ENCODE measurements around the gene ADORA2A. TPM values are rescaled to one million over a fixed set of nuclear protein-coding genes. Genes with fewer than 3 reads are reported as not detected.
"Not testable (repeated sequence)": the region's sequence is repeated elsewhere in the genome, so short reads cannot be mapped to it uniquely, and the experiment has no call there.

Gene ADORA2A
- total RNA-seq, 1 experiment from 2014 or later = 1.2 TPM

- in situ Hi-C loops (cut with HindIII; ENCODE audit: low pct_unique_long_range_greater_than_20kb, low sequenced_read_pairs) = no loop called here
- no peak for DNase-seq (ENCODE audit: low read depth, low spot score)
These were observed 59.1 kb downstream of the ADORA2A start for GRCh38 chr22:24486501-24486921.

- in situ Hi-C loops (cut with HindIII; ENCODE audit: low pct_unique_long_range_greater_than_20kb, low sequenced_read_pairs) = no loop called here
- no peak for DNase-seq (ENCODE audit: low read depth, low spot score)
These were observed 61.6 kb downstream of the ADORA2A start for GRCh38 chr22:24489011-24489410.

GRCh38 chr22:24489434-24489833 lies 62.0 kb downstream of the ADORA2A start:
- in situ Hi-C loops (cut with HindIII; ENCODE audit: low pct_unique_long_range_greater_than_20kb, low sequenced_read_pairs); DNase-seq (ENCODE audit: low read depth, low spot score): not testable (repeated sequence)

Other genes with a start within 250 kb of the ADORA2A start
- 0.03 and 0.05 TPM in 2 replicates for gene SUSD2, start 246.1 kb upstream of the ADORA2A start, total RNA-seq (2014; rRNA removed; shearing (Covaris generic))
- gene GGT5, start 182.5 kb upstream of the ADORA2A start, total RNA-seq (2014; rRNA removed; shearing (Covaris generic)) = 0.13 TPM in 1 of 2 replicates, not detected in the other
- 37.8 and 38.0 TPM in 2 replicates for gene SPECC1L, start 156.8 kb upstream of the ADORA2A start, total RNA-seq (2014; rRNA removed; shearing (Covaris generic))
- gene UPB1, start 67.7 kb downstream of the ADORA2A start, total RNA-seq (2014; rRNA removed; shearing (Covaris generic)) = not detected in 2 replicates
- 106 and 141 TPM in 2 replicates for gene GUCD1, start 127.5 kb downstream of the ADORA2A start, total RNA-seq (2014; rRNA removed; shearing (Covaris generic))
- gene SNRPD3, start 128.4 kb downstream of the ADORA2A start, total RNA-seq (2014; rRNA removed; shearing (Covaris generic)) = 142 and 174 TPM in 2 replicates
- gene LRRC75B, start 165.5 kb downstream of the ADORA2A start, total RNA-seq (2014; rRNA removed; shearing (Covaris generic)) = 4.7 and 5.5 TPM in 2 replicates
- 3.8 and 4.9 TPM in 2 replicates for gene GGT1, start 175.6 kb downstream of the ADORA2A start, total RNA-seq (2014; rRNA removed; shearing (Covaris generic))

All from SK-MEL-5 (cell line).